Measurements from ENCODE around the gene TEX14. TPM values are rescaled to one million over a fixed set of nuclear protein-coding genes. Genes with fewer than 3 reads are reported as not detected.

TEX14 gene
- total RNA-seq, 4 donors from 2014 or later: 0.26 to 0.44 TPM; not detected in 2

GRCh38 chr17:58626905-58627304, 64.9 kb downstream of the TEX14 start:
- 52 to 54% methylated on average over 1 of the region's 1 CpG for whole genome bisulfite sequencing, 2 donors
- no peak overlapping the region for H3K4me3 ChIP-seq (ENCODE audit: low read depth, poor library complexity, severe bottlenecking)
- intact Hi-C loops (cut with DNase I; ENCODE audit: low total_unique reads): no loop called here

GRCh38 chr17:58624751-58625150, 67.1 kb downstream of the TEX14 start:
- no peak overlapping the region for H3K4me3 ChIP-seq (ENCODE audit: low read depth, poor library complexity, severe bottlenecking)
- 55 to 70% methylated on average over 1 of the region's 1 CpG for WGBS, 2 donors
- no peak for DNase-seq (ENCODE audit: low spot score in 2 of 2)
- TF ChIP-seq CTCF (IDR thresholded peaks at IDR 0.05): no peak
- no peak for TF ChIP-seq POLR2A (IDR thresholded peaks at IDR 0.05)
- intact Hi-C loops (cut with DNase I; ENCODE audit: low total_unique reads): no loop called here

More at GRCh38 chr17:58626905-58627304, 64.9 kb downstream of the TEX14 start:
- no peak for DNase-seq (ENCODE audit: low spot score in 2 of 2)
- TF ChIP-seq CTCF (IDR thresholded peaks at IDR 0.05) (no peak), POLR2A (IDR thresholded peaks at IDR 0.05) (no peak)

GRCh38 chr17:58621174-58621573, 70.7 kb downstream of the TEX14 start:
- 57 to 81% methylated on average over 3 of the region's 3 CpGs for WGBS, 2 donors
- no peak for TF ChIP-seq CTCF (IDR thresholded peaks at IDR 0.05)
- intact Hi-C loops (cut with DNase I; ENCODE audit: low total_unique reads): no loop called here
- no peak overlapping the region for H3K4me3 ChIP-seq (ENCODE audit: low read depth, poor library complexity, severe bottlenecking)
- no peak for DNase-seq (ENCODE audit: low spot score in 2 of 2)

GRCh38 chr17:58618336-58618735, 73.5 kb downstream of the TEX14 start:
- 54 to 55% methylated on average over 2 of the region's 2 CpGs for WGBS, 2 donors
- intact Hi-C loops (cut with DNase I; ENCODE audit: low total_unique reads): no loop called here
- no peak overlapping the region for H3K4me3 ChIP-seq (ENCODE audit: low read depth, poor library complexity, severe bottlenecking)
- TF ChIP-seq CTCF (IDR thresholded peaks at IDR 0.05) (no peak), POLR2A (IDR thresholded peaks at IDR 0.05) (no peak)
- DNase-seq (ENCODE audit: low spot score in 2 of 2): no peak

GRCh38 chr17:58617563-58617962, 74.3 kb downstream of the TEX14 start:
- intact Hi-C loops (cut with DNase I; ENCODE audit: low total_unique reads): no loop called here
- no peak for DNase-seq (ENCODE audit: low spot score in 2 of 2)
- no peak overlapping the region for H3K4me3 ChIP-seq (ENCODE audit: low read depth, poor library complexity, severe bottlenecking)
- 75 to 84% methylated on average over 3 of the region's 3 CpGs for WGBS, 2 donors
- TF ChIP-seq CTCF (IDR thresholded peaks at IDR 0.05) (no peak), POLR2A (IDR thresholded peaks at IDR 0.05) (no peak)

Measured in lower leg skin (tissue), 4 donors.